PC-3 (cell line): ENCODE results near the gene ARHGAP42.

ENCODE experiments used
- CTCF ChIP-seq: fragments of 300-600 bp; sonication (generic); conservative IDR thresholded peaks from 2 replicates; pipeline ENCODE4 v1.5.1; 2017; ENCODE audit warnings: antibody characterized with exemption, low read depth, mild to moderate bottlenecking, low read length
- EZH2 ChIP-seq: fragments of 300-600 bp; sonication (generic); IDR thresholded peaks from one replicate; pipeline ENCODE4 v1.6.1; 2017; ENCODE audit warnings: antibody characterized with exemption, mild to moderate bottlenecking, low read length; ENCODE audit not compliant: unreplicated experiment
- EZH2phosphoT487 ChIP-seq: fragments of 300-600 bp; sonication (generic); IDR thresholded peaks from 2 replicates; pipeline ENCODE4 v1.6.1; 2018; ENCODE audit warnings: mild to moderate bottlenecking, antibody characterized with exemption, low read length, borderline replicate concordance

GRCh38 chr11:100711984-100712383 lies 24.9 kb downstream of the ARHGAP42 start:
- TF ChIP-seq CTCF (no peak), EZH2phosphoT487 (no peak), EZH2 (no peak)
